Keratinocyte (primary cell): ENCODE measurements around the gene TRIM45.

ENCODE experiments used
- CTCF ChIP-seq, 3 experiments: IDR thresholded peaks in 1 of 3; conservative IDR thresholded peaks in 1 of 3; optimal IDR thresholded peaks in 1 of 3; 2 replicates in 2 of 3; 3 replicates in 1 of 3; pipeline versions ENCODE3 to v1.5.1; 2011; ENCODE audit warnings: low read length in 3 of 3, mild to moderate bottlenecking in 3 of 3, moderate library complexity in 2 of 3, control low read depth in 1 of 3, inconsistent platforms in 1 of 3; ENCODE audit not compliant: insufficient read depth in 2 of 3; ENCODE audit errors: extremely low read depth in 1 of 3
- EZH2 ChIP-seq: IDR thresholded peaks from one replicate; pipeline ENCODE4 v1.6.1; 2012; ENCODE audit warnings: inconsistent platforms, mild to moderate bottlenecking, low read length, moderate library complexity

- no peak for TF ChIP-seq CTCF (optimal IDR thresholded peaks at IDR 0.05 in 1 of 3, IDR thresholded peaks at IDR 0.05 in 1 of 3, conservative IDR thresholded peaks at IDR 0.05 in 1 of 3; ENCODE audit: extremely low read depth in 1 of 3, insufficient read depth in 2 of 3, low read length in 3 of 3)
- TF ChIP-seq EZH2, result no peak
Observed at GRCh38 chr1:117136749-117137148, 15.2 kb upstream of the TRIM45 start.
